Measurements from ENCODE around the gene SERPIND1.

- TF ChIP-seq CTCF (IDR thresholded peaks at IDR 0.05) (no peak), POLR2A (IDR thresholded peaks at IDR 0.05) (no peak)
Measured at GRCh38 chr22:20793748-20794649, 20.1 kb downstream of the SERPIND1 start.

Data from thyroid gland (tissue), 4 donors.